ENCODE data around the gene PCDHGC3. TPM values are rescaled to one million over a fixed set of nuclear protein-coding genes. Genes with fewer than 3 reads are reported as not detected.

PCDHGC3 gene
- total RNA-seq, 1 experiment from 2014 or later, result 29.1 TPM

DNA sequence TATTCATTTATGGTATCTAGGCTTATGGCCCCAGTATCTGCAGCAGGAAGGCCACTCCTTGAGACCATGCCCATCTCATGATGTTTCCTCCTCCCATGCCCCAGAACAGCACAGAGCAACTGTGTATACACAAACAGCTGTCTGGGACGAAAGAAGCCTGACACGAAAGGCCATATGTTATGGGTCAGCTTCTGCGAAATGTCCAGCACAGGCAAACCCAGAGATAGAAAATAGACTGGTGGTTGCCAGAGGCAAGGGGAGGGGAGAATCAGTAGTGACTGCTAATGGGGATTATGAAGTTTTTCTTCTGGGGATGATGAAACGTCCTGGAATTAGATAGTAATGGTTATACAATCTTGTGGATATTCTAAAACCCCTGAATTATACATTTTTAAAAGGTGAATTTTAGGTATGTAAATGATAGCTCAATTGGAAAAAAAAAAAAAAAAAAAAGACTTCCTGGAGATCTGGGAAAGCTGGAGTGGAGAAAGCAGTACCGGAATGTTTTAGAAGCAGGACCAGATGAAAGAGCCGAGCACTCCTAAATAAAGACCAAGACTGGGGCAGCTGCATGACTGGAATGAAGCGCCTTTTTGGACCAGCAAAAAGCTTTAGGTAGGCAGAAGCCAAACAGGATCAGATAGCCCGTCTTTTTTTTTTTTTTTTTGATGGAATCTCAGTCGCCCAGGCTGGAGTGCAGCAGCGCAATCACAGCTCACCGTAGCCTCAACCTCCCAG is 42.3 kb downstream of the PCDHGC3 start (continued):
- TF ChIP-seq, protein P1, sequence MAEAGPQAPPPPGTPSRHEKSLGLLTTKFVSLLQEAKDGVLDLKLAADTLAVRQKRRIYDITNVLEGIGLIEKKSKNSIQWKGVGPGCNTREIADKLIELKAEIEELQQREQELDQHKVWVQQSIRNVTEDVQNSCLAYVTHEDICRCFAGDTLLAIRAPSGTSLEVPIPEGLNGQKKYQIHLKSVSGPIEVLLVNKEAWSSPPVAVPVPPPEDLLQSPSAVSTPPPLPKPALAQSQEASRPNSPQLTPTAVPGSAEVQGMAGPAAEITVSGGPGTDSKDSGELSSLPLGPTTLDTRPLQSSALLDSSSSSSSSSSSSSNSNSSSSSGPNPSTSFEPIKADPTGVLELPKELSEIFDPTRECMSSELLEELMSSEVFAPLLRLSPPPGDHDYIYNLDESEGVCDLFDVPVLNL (CRISPR knock-in tag; IDR thresholded peaks at IDR 0.05; ENCODE audit: borderline replicate concordance, low read depth), result no peak

DNA sequence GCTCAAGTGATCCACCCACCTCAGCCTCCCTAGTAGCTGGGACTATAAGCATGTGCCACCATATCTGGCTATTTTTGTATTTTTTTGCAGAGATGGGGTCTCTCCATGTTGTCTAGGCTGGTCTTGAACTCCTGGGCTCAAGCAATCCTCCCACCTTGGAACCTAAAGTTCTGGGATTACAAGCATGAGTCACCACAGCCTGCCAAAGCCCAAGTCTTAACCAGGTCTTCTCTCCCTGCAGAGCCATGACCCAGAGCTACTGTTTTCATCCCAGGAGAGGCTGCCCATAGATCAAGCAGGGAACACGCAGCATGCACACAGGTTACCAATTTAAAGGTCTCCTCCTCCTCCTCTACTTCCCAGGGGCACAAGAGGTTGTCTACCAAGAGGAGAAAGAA is 42.9 kb downstream of the PCDHGC3 start:
- TF ChIP-seq ZNF138 (CRISPR knock-in tag; conservative IDR thresholded peaks at IDR 0.05), result no peak
- TF ChIP-seq, protein P2, sequence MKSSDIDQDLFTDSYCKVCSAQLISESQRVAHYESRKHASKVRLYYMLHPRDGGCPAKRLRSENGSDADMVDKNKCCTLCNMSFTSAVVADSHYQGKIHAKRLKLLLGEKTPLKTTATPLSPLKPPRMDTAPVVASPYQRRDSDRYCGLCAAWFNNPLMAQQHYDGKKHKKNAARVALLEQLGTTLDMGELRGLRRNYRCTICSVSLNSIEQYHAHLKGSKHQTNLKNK (CRISPR knock-in tag; IDR thresholded peaks at IDR 0.05), result no peak
- TF ChIP-seq TP53 (CRISPR knock-in tag; IDR thresholded peaks at IDR 0.05), result no peak
- TF ChIP-seq ZNF423 (CRISPR knock-in tag; IDR thresholded peaks at IDR 0.05), result no peak
- TF ChIP-seq ZNF121 (CRISPR knock-in tag; IDR thresholded peaks at IDR 0.05), result no peak
- TF ChIP-seq EMX1 (CRISPR knock-in tag; IDR thresholded peaks at IDR 0.05), result no peak
- TF ChIP-seq ZNF219 (CRISPR knock-in tag; IDR thresholded peaks at IDR 0.05; ENCODE audit: borderline replicate concordance), result no peak
- H3K36me3 Mint-ChIP-seq, result peaks cover 48% of the 10 kb centered on the region
- H3K27ac Mint-ChIP-seq, result no peak overlapping the region
- no peak overlapping the region for H3K4me3 Mint-ChIP-seq
- H3K27me3 Mint-ChIP-seq (ENCODE audit: low read depth), result no peaks in the 10 kb centered on the region
- CTCF ChIA-PET, result interaction anchor here (0.8 to 0.9 kb wide), 2 partner anchors 45 to 105 kb away, joined by 3 read pairs; partner anchors contain the start of gene PCDHGA10
- DNase-seq (ENCODE audit: low spot score) (no peak), ATAC-seq (no peak)
- POLR2A ChIA-PET, result interaction anchor here (0.7 kb wide), 1 partner anchor 162 kb away, joined by 3 read pairs; no protein-coding TSS in a partner anchor
- no peaks in the 10 kb centered on the region for H3K9me3 Mint-ChIP-seq
- H3K4me1 Mint-ChIP-seq, result peaks cover 34% of the 10 kb centered on the region

DNA sequence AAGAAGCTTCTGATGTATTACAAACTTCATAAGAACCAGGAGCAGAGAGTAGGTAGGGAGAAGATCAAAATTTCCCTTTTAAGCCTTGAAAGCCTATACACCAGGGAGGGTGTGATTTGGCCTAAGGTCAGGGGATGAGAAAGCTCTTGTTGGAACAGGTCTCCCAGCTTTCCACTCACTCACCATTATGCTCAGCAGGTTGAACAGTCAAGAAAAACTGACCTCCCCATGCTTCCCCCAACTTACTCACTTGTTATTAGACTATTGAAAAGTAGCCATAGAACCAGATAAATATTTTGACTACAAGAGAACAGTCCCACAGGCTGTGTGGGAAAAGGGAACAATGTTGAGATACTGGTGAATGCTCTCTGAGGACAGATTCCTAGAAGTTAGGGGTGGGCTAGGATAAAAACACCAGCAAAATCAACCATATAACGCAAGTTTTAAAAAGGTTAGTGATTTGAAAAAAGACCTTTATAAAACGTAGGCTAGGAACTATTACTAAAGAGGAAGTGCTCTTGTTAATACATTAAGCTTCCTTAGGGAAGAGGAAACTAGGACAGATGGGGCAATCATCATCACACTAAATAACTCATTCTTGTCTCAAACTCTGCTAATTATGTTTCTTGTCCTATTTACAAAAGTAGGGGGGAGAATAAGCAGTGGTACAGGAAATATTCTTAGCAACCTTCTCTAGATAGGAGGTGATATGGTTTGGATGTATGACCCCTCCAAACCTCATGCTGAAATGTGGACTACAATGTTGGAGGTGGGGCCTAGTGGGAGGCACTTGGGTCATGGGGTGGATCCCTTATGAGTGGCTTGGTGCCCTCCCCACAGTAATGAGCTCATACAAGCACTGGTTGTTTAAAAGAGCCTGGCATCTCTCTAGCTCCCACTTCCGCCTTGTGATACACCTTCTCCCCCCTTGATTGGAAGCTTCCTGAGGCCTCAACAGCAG is 44.1 kb downstream of the PCDHGC3 start:
- no peak for ATAC-seq
- CTCF ChIA-PET, result interaction anchor here (0.7 to 2.2 kb wide), 5 partner anchors 38 to 399 kb away, joined by 3 to 8 read pairs (median 3); partner anchors contain the start of genes PCDHB4, PCDHGA10, PCDHGA11 and PCDHGB2
- no peak overlapping the region for H3K4me3 Mint-ChIP-seq
- peaks cover 29% of the 10 kb centered on the region for H3K4me1 Mint-ChIP-seq
- peaks cover 54% of the 10 kb centered on the region for H3K36me3 Mint-ChIP-seq
- TF ChIP-seq ZNF423 (CRISPR knock-in tag; IDR thresholded peaks at IDR 0.05) (no peak), IRF2 (CRISPR knock-in tag; IDR thresholded peaks at IDR 0.05; ENCODE audit: borderline replicate concordance, low read depth) (no peak), SOX15 (CRISPR knock-in tag; IDR thresholded peaks at IDR 0.05) (no peak), GRHL2 (CRISPR knock-in tag; IDR thresholded peaks at IDR 0.05; ENCODE audit: insufficient replicate concordance, severe bottlenecking) (no peak)
- TF ChIP-seq, protein P3, sequence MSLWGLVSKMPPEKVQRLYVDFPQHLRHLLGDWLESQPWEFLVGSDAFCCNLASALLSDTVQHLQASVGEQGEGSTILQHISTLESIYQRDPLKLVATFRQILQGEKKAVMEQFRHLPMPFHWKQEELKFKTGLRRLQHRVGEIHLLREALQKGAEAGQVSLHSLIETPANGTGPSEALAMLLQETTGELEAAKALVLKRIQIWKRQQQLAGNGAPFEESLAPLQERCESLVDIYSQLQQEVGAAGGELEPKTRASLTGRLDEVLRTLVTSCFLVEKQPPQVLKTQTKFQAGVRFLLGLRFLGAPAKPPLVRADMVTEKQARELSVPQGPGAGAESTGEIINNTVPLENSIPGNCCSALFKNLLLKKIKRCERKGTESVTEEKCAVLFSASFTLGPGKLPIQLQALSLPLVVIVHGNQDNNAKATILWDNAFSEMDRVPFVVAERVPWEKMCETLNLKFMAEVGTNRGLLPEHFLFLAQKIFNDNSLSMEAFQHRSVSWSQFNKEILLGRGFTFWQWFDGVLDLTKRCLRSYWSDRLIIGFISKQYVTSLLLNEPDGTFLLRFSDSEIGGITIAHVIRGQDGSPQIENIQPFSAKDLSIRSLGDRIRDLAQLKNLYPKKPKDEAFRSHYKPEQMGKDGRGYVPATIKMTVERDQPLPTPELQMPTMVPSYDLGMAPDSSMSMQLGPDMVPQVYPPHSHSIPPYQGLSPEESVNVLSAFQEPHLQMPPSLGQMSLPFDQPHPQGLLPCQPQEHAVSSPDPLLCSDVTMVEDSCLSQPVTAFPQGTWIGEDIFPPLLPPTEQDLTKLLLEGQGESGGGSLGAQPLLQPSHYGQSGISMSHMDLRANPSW (CRISPR knock-in tag; conservative IDR thresholded peaks at IDR 0.05; ENCODE audit: low read depth), result no peak
- TF ChIP-seq, protein P4, sequence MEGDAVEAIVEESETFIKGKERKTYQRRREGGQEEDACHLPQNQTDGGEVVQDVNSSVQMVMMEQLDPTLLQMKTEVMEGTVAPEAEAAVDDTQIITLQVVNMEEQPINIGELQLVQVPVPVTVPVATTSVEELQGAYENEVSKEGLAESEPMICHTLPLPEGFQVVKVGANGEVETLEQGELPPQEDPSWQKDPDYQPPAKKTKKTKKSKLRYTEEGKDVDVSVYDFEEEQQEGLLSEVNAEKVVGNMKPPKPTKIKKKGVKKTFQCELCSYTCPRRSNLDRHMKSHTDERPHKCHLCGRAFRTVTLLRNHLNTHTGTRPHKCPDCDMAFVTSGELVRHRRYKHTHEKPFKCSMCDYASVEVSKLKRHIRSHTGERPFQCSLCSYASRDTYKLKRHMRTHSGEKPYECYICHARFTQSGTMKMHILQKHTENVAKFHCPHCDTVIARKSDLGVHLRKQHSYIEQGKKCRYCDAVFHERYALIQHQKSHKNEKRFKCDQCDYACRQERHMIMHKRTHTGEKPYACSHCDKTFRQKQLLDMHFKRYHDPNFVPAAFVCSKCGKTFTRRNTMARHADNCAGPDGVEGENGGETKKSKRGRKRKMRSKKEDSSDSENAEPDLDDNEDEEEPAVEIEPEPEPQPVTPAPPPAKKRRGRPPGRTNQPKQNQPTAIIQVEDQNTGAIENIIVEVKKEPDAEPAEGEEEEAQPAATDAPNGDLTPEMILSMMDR (IDR thresholded peaks at IDR 0.05), result no peak
- DNase-seq (ENCODE audit: low spot score), result no peak
- POLR2A ChIA-PET, result no interaction called here
- no peak overlapping the region for H3K27ac Mint-ChIP-seq
- H3K27me3 Mint-ChIP-seq (ENCODE audit: low read depth), result no peaks in the 10 kb centered on the region
- H3K9me3 Mint-ChIP-seq, result no peaks in the 10 kb centered on the region

Measured in WTC11 (cell line).